A549 (cell line): ENCODE measurements around the gene ARHGEF4. TPM values are rescaled to one million over a fixed set of nuclear protein-coding genes. Genes with fewer than 3 reads are reported as not detected.

Experiments
- ATAC-seq, 2 experiments: fragments of 200-7000 bp in 1 of 2; fragments of >200 bp in 1 of 2; cut with Nextera tagmentation in 1 of 2; cut with Tn5 transposase in 1 of 2; 3 replicates each; pipeline versions ENCODE4 v1.8.0 to v1.9.1; 2018 to 2020; ENCODE audit warnings: mild to moderate bottlenecking in 1 of 2, moderate library complexity in 1 of 2
- CTCF ChIA-PET: fragments of 300-600 bp; sonication (Branson Sonifier 250); formaldehyde crosslinking; extraction: SDS; loops from one replicate; lab custom pipeline; 2021; ENCODE audit warnings: antibody characterized with exemption, inconsistent platforms; lab: Yijun Ruan, JAX
- POLR2A ChIA-PET: fragments of 350-600 bp; formaldehyde crosslinking; extraction: SDS; loops from one replicate; lab custom pipeline; 2021; ENCODE audit warnings: antibody characterized with exemption, inconsistent platforms; lab: Yijun Ruan, JAX
- DNase-seq, 2 experiments: peaks; one replicate each; pipeline versions ENCODE4 v3.0.0 to v3.0.0-alpha.2; 2011 to 2016; ENCODE audit warnings: low read depth in 1 of 2, low spot score in 1 of 2
- FAIRE-seq: peaks from 2 replicates; lab custom pipeline; 2011; peaks lifted over from hg19 to GRCh38; lab: Jason Lieb, UNC
- H3K27ac ChIP-seq, 2 experiments: fragments of >200 bp; sonication (Bioruptor Twin); formaldehyde crosslinking; 3 replicates each; pipeline ENCODE4 v1.5.1; 2016 to 2017
- H3K4me1 ChIP-seq: fragments of >200 bp; sonication (Bioruptor Twin); formaldehyde crosslinking; 3 replicates; pipeline ENCODE4 v1.6.1; 2016
- H3K4me2 ChIP-seq: fragments of >200 bp; sonication (Bioruptor Twin); formaldehyde crosslinking; 3 replicates; pipeline ENCODE4 v1.6.1; 2016
- H3K4me3 ChIP-seq: fragments of >200 bp; sonication (Bioruptor Twin); formaldehyde crosslinking; 3 replicates; pipeline ENCODE4 v1.5.1; 2016
- H3K9me3 ChIP-seq: fragments of >200 bp; sonication (Bioruptor Twin); formaldehyde crosslinking; 3 replicates; pipeline ENCODE4 v1.6.1; 2016
- ATOH8 ChIP-seq: fragments of 250-450 bp; sonication (Bioruptor Pico); IDR thresholded peaks from 2 replicates; pipeline ENCODE4 v1.5.0; 2020; ENCODE audit warnings: low read depth, mild to moderate bottlenecking, moderate library complexity
- CBX2 ChIP-seq: fragments of 200-600 bp; sonication (generic); IDR thresholded peaks from 2 replicates; pipeline ENCODE4 v1.6.1; 2016; ENCODE audit warnings: low read depth, mild to moderate bottlenecking, borderline replicate concordance
- CEBPB ChIP-seq, 2 experiments: fragments of >200 bp in 1 of 2; sonication (Bioruptor Twin) in 1 of 2; formaldehyde crosslinking in 1 of 2; IDR thresholded peaks; 2 replicates each; pipeline ENCODE4 v1.6.1; 2012 to 2016
- CHD4 ChIP-seq: fragments of 200-600 bp; sonication (generic); IDR thresholded peaks from 2 replicates; pipeline ENCODE4 v1.6.1; 2016; ENCODE audit warnings: antibody characterized with exemption, mild to moderate bottlenecking, borderline replicate concordance
- EP300 ChIP-seq, 2 experiments: fragments of >200 bp; sonication (Bioruptor Twin); formaldehyde crosslinking; IDR thresholded peaks; 2 replicates in 1 of 2; 3 replicates in 1 of 2; pipeline ENCODE4 v1.6.1; 2016 to 2017
- FOSB ChIP-seq: fragments of 250-450 bp; sonication (Bioruptor Pico); IDR thresholded peaks from 2 replicates; pipeline ENCODE4 v1.5.0; 2020; ENCODE audit warnings: mild to moderate bottlenecking, moderate library complexity
- FOSL2 ChIP-seq, 2 experiments: fragments of 450-650 bp in 1 of 2; fragments of >200 bp in 1 of 2; sonication (Bioruptor Twin) in 1 of 2; formaldehyde crosslinking; IDR thresholded peaks; 2 replicates each; pipeline versions ENCODE4 v1.5.0 to v1.6.1; 2016 to 2020; ENCODE audit warnings: mild to moderate bottlenecking in 1 of 2, moderate library complexity in 1 of 2
- HES2 ChIP-seq: fragments of >200 bp; sonication (Bioruptor Twin); formaldehyde crosslinking; IDR thresholded peaks from 2 replicates; pipeline ENCODE4 v1.6.1; 2016
- HOXA7 ChIP-seq: fragments of 250-450 bp; sonication (Bioruptor Pico); IDR thresholded peaks from 2 replicates; pipeline ENCODE4 v1.5.0; 2020; ENCODE audit warnings: mild to moderate bottlenecking, moderate library complexity
- HOXB13 ChIP-seq: fragments of 250-450 bp; sonication (Bioruptor Pico); IDR thresholded peaks from 2 replicates; pipeline ENCODE4 v1.5.0; 2020; ENCODE audit warnings: low read depth, mild to moderate bottlenecking, moderate library complexity
- KDM1A ChIP-seq: fragments of 200-600 bp; sonication (generic); IDR thresholded peaks from 2 replicates; pipeline ENCODE4 v1.6.1; 2016; ENCODE audit warnings: low read depth, mild to moderate bottlenecking
- MAX ChIP-seq: IDR thresholded peaks from 2 replicates; pipeline ENCODE4 v1.6.1; 2012
- MAZ ChIP-seq: fragments of 150-350 bp; IDR thresholded peaks from 2 replicates; pipeline ENCODE4 v1.6.1; 2014; ENCODE audit warnings: antibody characterized with exemption, low read depth, low read length, borderline replicate concordance
- POLR2A ChIP-seq: IDR thresholded peaks from 2 replicates; pipeline ENCODE4 v1.6.1; 2012; ENCODE audit warnings: mild to moderate bottlenecking, low read length
- POLR2AphosphoS2 ChIP-seq: conservative IDR thresholded peaks from 2 replicates; pipeline ENCODE4 v1.6.1; 2012; ENCODE audit warnings: low read length, improper control_type of control experiment, inconsistent platforms
- RAD21 ChIP-seq, 2 experiments: fragments of >200 bp in 1 of 2; sonication (Bioruptor Twin) in 1 of 2; formaldehyde crosslinking in 1 of 2; IDR thresholded peaks in 1 of 2; conservative IDR thresholded peaks in 1 of 2; 2 replicates in 1 of 2; 3 replicates in 1 of 2; pipeline ENCODE4 v1.6.1; 2012 to 2018; ENCODE audit warnings: inconsistent platforms in 1 of 2
- RARB ChIP-seq: fragments of 250-450 bp; sonication (Bioruptor Pico); IDR thresholded peaks from 2 replicates; pipeline ENCODE4 v1.8.0; 2021; ENCODE audit warnings: mild to moderate bottlenecking, moderate library complexity
- SREBF2 ChIP-seq: fragments of 450-650 bp; IDR thresholded peaks from 2 replicates; pipeline ENCODE4 v1.6.1; 2014; ENCODE audit warnings: mild to moderate bottlenecking, moderate library complexity
- TP53 ChIP-seq: fragments of 250-450 bp; sonication (Bioruptor Pico); IDR thresholded peaks from 2 replicates; pipeline ENCODE4 v1.5.0; 2021; ENCODE audit warnings: mild to moderate bottlenecking, moderate library complexity
- ZFP36 ChIP-seq: fragments of 450-650 bp; IDR thresholded peaks from 2 replicates; pipeline ENCODE4 v1.6.1; 2014; ENCODE audit warnings: borderline replicate concordance; ENCODE audit not compliant: partially characterized antibody
- WGBS: methylation state at CpG from one replicate; pipeline ENCODE4 v1.1.6; 2017; ENCODE audit errors: missing lambda C conversion rate; 5-methylcytosine and 5-hydroxymethylcytosine counted together
- polyA plus RNA-seq, 4 experiments: library from polyadenylated mRNA; depleted of rRNA in 3 of 4; stranded (reverse); fragments of >200 nt; fragmentation: RNase III in 1 of 4; extraction: RNeasy Plus Mini Kit Qiagen cat#74134 plus additional on column Dnase treatment in 1 of 4; gene quantifications; 2 replicates in 3 of 4; 3 replicates in 1 of 4; pipeline ENCODE4 v1.2.3, GENCODE V29; 2011 to 2017

Gene ARHGEF4
- polyA plus RNA-seq, 2 of the 4 experiments (the other 2 are of a cell fraction) = 1.00 to 2.1 TPM

DNA sequence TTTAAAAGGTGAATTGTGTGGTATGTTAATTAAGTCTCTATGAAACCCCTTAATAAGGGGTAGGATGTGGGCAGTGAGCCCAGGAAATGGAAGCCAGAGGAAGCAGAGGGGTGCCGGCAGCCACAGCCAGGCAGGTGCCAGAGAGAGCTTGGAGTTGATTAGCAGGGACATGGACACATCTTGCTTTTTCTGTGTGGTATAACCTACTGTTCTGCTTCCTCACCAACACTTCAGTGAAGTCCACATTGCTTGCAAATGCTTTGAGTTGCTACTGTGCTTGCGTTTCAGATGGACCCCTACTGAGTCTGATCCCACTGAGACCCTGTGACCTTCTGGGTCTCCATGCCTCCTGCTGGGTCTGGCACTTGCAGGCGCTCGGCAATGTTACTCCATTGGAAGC is 30.3 kb upstream of the ARHGEF4 start:
- Histone ChIP-seq H3K27ac (no peak overlapping the region), H3K4me2 (no peak overlapping the region), H3K4me1 (peaks cover 7% of the 10 kb centered on the region; the same call in 1 of the 3 replicates), H3K4me3 (no peak overlapping the region), H3K9me3 (no peaks in the 10 kb centered on the region; the same call in 2 of the 3 replicates)
- WGBS = 77% methylated on average over 4 of the region's 4 CpGs
- ATAC-seq = no peak
- ChIA-PET CTCF (interaction anchor here (0.7 to 1.9 kb wide), 2 partner anchors 8 to 69 kb away, joined by 4 to 7 read pairs; no protein-coding TSS in a partner anchor), POLR2A (interaction anchor here (0.7 kb wide), 1 partner anchor 210 kb away, joined by 3 read pairs; no protein-coding TSS in a partner anchor)
- DNase-seq = no peak
- TF ChIP-seq MAZ (no peak), ATOH8 (CRISPR knock-in tag) (no peak), HOXB13 (CRISPR knock-in tag) (no peak), ZFP36 (no peak), HES2 (no peak), FOSB (CRISPR knock-in tag) (no peak), TP53 (no peak), SREBF2 (no peak)
- FAIRE-seq = no peak

- ChIA-PET CTCF (interaction anchor here (1.9 kb wide), 1 partner anchor 10 kb away, joined by 7 read pairs; no protein-coding TSS in a partner anchor), POLR2A (no interaction called here)
- TF ChIP-seq POLR2AphosphoS2 (no peak), RARB (no peak), CHD4 (no peak), EP300 (IDR thresholded peaks at IDR 0.05) (no peak), KDM1A (no peak), MAX (no peak), FOSL2 (IDR thresholded peaks at IDR 0.05) (no peak), FOSL2 (CRISPR knock-in tag; IDR thresholded peaks at IDR 0.05) (no peak), POLR2A (no peak), CBX2 (no peak), HOXA7 (CRISPR knock-in tag) (no peak)
- FAIRE-seq = no peak
- Histone ChIP-seq H3K27ac (peak overlapping the region in 1 of 2 experiments; percentile 19; a peak in 1 of 6 replicates), H3K4me2 (no peak overlapping the region), H3K4me3 (no peak overlapping the region), H3K9me3 (no peaks in the 10 kb centered on the region; the same call in 2 of the 3 replicates), H3K4me1 (peaks cover 7% of the 10 kb centered on the region; the same call in 1 of the 3 replicates)
- ATAC-seq = peak in 1 of 2 experiments; percentile 53; a peak in 4 of 6 replicates
- WGBS = 64% methylated on average over 14 of the region's 14 CpGs
- DNase-seq = no peak
These were observed 28.9 kb upstream of the ARHGEF4 start for GRCh38 chr2:130807659-130808385.

- DNase-seq (peak in 1 of 2 experiments; percentile 42), FAIRE-seq (no peak), ATAC-seq (peak in 1 of 2 experiments; percentile 47; a peak in 1 of 6 replicates)
- TF ChIP-seq RAD21 (conservative IDR thresholded peaks at IDR 0.05 in 1 of 2, IDR thresholded peaks at IDR 0.05 in 1 of 2) = no peak
- peak; percentile 56 to 60; a peak in 3 of 4 replicates for TF ChIP-seq CEBPB (IDR thresholded peaks at IDR 0.05)
- POLR2A ChIA-PET = no interaction called here
- H3K27ac ChIP-seq = no peak overlapping the region
- no peaks in the 10 kb centered on the region; the same call in 2 of the 3 replicates for H3K9me3 ChIP-seq
- peaks cover 7% of the 10 kb centered on the region; the same call in 1 of the 3 replicates for H3K4me1 ChIP-seq
- 61% methylated on average over 12 of the region's 12 CpGs for WGBS
- CTCF ChIA-PET = interaction anchor here (1.1 to 2.0 kb wide), 3 partner anchors 10 to 74 kb away, joined by 3 to 11 read pairs (median 8); no protein-coding TSS in a partner anchor
- H3K4me3 ChIP-seq = no peak overlapping the region
- H3K4me2 ChIP-seq = no peak overlapping the region
These were observed 28.0 kb upstream of the ARHGEF4 start for GRCh38 chr2:130808482-130809268.
